GM10266 (cell line): ENCODE measurements around the gene GJB1.
"Not testable (repeated sequence)": the region's sequence is repeated elsewhere in the genome, so short reads cannot be mapped to it uniquely, and the experiment has no call there.

ENCODE experiments used
- DNase-seq: peaks from one replicate; pipeline ENCODE4 v3.0.0; 2012; ENCODE audit errors: extremely low spot score
- CTCF ChIP-seq: IDR thresholded peaks from 2 replicates; pipeline ENCODE4 v1.5.1; 2012; ENCODE audit warnings: mild to moderate bottlenecking, low read depth; ENCODE audit not compliant: control insufficient read depth, insufficient read depth; ENCODE audit errors: missing control alignments

Gene GJB1

GRCh38 chrX:71254092-71254963, 31.3 kb downstream of the GJB1 start, which contains the start of gene ZMYM3:
ZMYM3 (minus strand) TSS chrX:71254140; CDS start chrX:71253255, 885 bp downstream.
- TF ChIP-seq CTCF: no peak
- peak; percentile 84 for DNase-seq

- no peak for TF ChIP-seq CTCF
- DNase-seq: no peak
Measured at GRCh38 chrX:71256051-71256450, 33.0 kb downstream of the GJB1 start.

- DNase-seq: no peak
- no peak for TF ChIP-seq CTCF
Measured at GRCh38 chrX:71256856-71257255, 33.8 kb downstream of the GJB1 start.

- DNase-seq: not testable (repeated sequence)
Measured at GRCh38 chrX:71268624-71269023, 45.6 kb downstream of the GJB1 start.

- DNase-seq: no peak
- no peak for TF ChIP-seq CTCF
Measured at GRCh38 chrX:71269801-71270395, 46.9 kb downstream of the GJB1 start.

GRCh38 chrX:71272313-71272712, 49.3 kb downstream of the GJB1 start:
- not testable (repeated sequence) for DNase-seq
